MCF 10A (cell line): ENCODE data around the gene CSTF3. TPM values are rescaled to one million over a fixed set of nuclear protein-coding genes. Genes with fewer than 3 reads are reported as not detected.

ENCODE experiments used
- BruUV-seq: library from RNA; stranded (reverse); fragments of 400-500 nt; replicated peaks from 2 replicates; lab custom pipeline; 2021; lab: Mats Ljungman, UMichigan
- CTCF ChIA-PET: fragments of 300-600 bp; sonication (Branson Sonifier 250); formaldehyde crosslinking; extraction: SDS; loops from one replicate; lab custom pipeline; 2021; ENCODE audit warnings: antibody characterized with exemption, inconsistent platforms; lab: Yijun Ruan, JAX
- POLR2A ChIA-PET: fragments of 300-600, 350-650 bp; sonication (Branson Sonifier 250); formaldehyde crosslinking; extraction: SDS; loops from one replicate; lab custom pipeline; 2020; ENCODE audit warnings: antibody characterized with exemption, inconsistent platforms; lab: Yijun Ruan, JAX
- DNase-seq: peaks from one replicate; pipeline ENCODE4 v3.0.0-alpha.2; 2018; ENCODE audit not compliant: unreplicated experiment
- H3K27ac Mint-ChIP-seq: one replicate; pipeline ENCODE4 v1.8.0; 2022; ENCODE audit warnings: mild to moderate bottlenecking, low read depth, mixed read lengths; ENCODE audit not compliant: unreplicated experiment
- H3K27me3 Mint-ChIP-seq: one replicate; pipeline ENCODE4 v1.8.0; 2022; ENCODE audit warnings: mixed read lengths; ENCODE audit not compliant: insufficient read depth, unreplicated experiment
- H3K36me3 Mint-ChIP-seq: one replicate; pipeline ENCODE4 v1.8.0; 2022; ENCODE audit warnings: mild to moderate bottlenecking, moderate library complexity, mixed read lengths; ENCODE audit not compliant: insufficient read depth, unreplicated experiment
- H3K4me1 Mint-ChIP-seq: one replicate; pipeline ENCODE4 v1.8.0; 2022; ENCODE audit warnings: mixed read lengths; ENCODE audit not compliant: insufficient read depth, unreplicated experiment
- H3K4me3 Mint-ChIP-seq: one replicate; pipeline ENCODE4 v1.8.0; 2022; ENCODE audit warnings: mild to moderate bottlenecking, moderate library complexity, mixed read lengths; ENCODE audit not compliant: unreplicated experiment
- H3K9me3 Mint-ChIP-seq: one replicate; pipeline ENCODE4 v1.8.0; 2022; ENCODE audit warnings: mixed read lengths; ENCODE audit not compliant: unreplicated experiment
- intact Hi-C: fragments of 100-400 bp; cut with micrococcal nuclease; formaldehyde crosslinking; loops from 2 replicates; pipeline ENCODE4 v1.14.1; 2022
- total RNA-seq: library from RNA; stranded (reverse); gene quantifications from 2 replicates; pipeline ENCODE4 v1.2.3, GENCODE V29; 2022
- TF ChIP-seq, protein P1 (sequence below): fragments of 200-600 bp; IDR thresholded peaks from one replicate; pipeline ENCODE4 v1.8.0; 2022; ENCODE audit warnings: antibody characterized with exemption, mild to moderate bottlenecking; ENCODE audit not compliant: unreplicated experiment

Gene CSTF3
- total RNA-seq, 1 experiment from 2014 or later, result 48.4 TPM

DNA sequence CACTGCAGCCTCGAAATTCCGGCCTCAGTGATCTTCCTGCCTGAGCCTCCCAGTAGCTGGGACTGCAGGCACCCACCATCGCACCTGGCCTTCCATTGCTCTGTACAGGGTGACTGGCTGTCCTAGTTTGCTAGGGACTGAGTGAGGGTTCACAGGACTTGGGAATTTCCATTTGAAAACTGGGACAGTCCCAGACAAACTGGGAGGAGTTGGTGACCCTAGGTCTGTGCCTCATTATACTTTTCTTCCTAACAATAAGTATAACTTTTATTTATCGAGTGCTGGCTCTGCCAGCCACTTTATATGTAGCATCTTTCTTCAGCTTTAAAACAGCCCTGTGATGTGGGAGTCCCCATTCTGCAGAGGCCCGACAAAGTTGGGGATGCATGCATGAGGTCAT is 96.4 kb downstream of the CSTF3 start:
- Mint-ChIP-seq H3K9me3 (no peaks in the 10 kb centered on the region), H3K4me3 (no peak overlapping the region)

DNA sequence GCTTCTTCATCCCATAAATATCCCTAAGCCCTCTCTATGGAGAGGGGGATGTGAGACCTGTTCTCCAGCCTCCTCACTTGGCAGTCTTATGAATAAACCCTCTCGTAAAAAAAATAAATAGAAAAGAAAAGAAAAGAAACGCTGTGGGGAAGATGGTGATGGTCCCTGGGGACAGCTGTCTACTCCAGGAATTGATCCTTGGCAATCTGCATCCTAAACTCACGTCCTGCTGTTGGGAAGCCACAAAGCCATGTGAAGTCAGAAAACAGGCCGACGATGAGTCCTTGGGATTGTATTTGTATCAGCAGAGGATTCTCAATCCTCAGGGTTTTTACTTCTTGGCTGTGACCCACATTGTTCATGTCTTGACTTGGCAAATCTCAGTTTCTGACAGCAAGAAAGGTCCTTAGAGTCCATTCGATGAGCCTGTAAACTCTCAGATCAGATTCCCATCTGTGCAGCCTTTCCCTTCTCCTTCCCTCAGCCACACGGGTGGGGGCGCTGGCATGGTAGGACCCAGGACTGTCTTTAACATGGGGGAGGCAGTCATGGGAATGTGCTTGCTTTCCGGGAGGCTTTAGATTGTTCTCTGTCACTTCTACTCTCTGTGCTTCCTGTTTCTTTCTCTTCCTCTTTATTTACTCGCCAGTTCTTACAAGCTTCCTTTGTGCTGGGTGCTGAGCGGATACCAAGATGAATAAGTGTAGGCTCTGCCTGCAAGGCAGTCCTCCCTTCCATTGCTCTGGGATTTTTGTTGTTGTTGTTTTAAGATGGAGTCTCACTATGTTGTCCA is 97.1 kb downstream of the CSTF3 start:
- BruUV-seq, result no TSS peak
- Mint-ChIP-seq H3K27me3 (no peaks in the 10 kb centered on the region), H3K4me1 (peaks cover 44% of the 10 kb centered on the region), H3K4me3 (no peak overlapping the region), H3K9me3 (no peaks in the 10 kb centered on the region), H3K36me3 (peaks cover 81% of the 10 kb centered on the region), H3K27ac (peak overlapping the region; percentile 97)
- TF ChIP-seq, protein P1, sequence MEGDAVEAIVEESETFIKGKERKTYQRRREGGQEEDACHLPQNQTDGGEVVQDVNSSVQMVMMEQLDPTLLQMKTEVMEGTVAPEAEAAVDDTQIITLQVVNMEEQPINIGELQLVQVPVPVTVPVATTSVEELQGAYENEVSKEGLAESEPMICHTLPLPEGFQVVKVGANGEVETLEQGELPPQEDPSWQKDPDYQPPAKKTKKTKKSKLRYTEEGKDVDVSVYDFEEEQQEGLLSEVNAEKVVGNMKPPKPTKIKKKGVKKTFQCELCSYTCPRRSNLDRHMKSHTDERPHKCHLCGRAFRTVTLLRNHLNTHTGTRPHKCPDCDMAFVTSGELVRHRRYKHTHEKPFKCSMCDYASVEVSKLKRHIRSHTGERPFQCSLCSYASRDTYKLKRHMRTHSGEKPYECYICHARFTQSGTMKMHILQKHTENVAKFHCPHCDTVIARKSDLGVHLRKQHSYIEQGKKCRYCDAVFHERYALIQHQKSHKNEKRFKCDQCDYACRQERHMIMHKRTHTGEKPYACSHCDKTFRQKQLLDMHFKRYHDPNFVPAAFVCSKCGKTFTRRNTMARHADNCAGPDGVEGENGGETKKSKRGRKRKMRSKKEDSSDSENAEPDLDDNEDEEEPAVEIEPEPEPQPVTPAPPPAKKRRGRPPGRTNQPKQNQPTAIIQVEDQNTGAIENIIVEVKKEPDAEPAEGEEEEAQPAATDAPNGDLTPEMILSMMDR, result no peak
- ChIA-PET CTCF (interaction anchor here (0.5 to 10.4 kb wide), 30 partner anchors 9 to 927 kb away, joined by 3 to 232 read pairs (median 4); partner anchors contain the start of gene TCP11L1), POLR2A (interaction anchor here (0.6 to 5.7 kb wide), 8 partner anchors 19 to 170 kb away, joined by 3 to 99 read pairs (median 4); partner anchors contain the start of gene TCP11L1)
- intact Hi-C loops, result loop anchor here (10.0 kb wide), 1 partner anchor 49 kb away; the partner anchor contains the start of gene DEPDC7
- no peak for DNase-seq

More for the DNA sequence above, 96.4 kb downstream of the CSTF3 start:
- ChIA-PET CTCF (interaction anchor here (0.6 to 10.4 kb wide), 30 partner anchors 8 to 926 kb away, joined by 3 to 232 read pairs (median 4); partner anchors contain the start of gene TCP11L1), POLR2A (interaction anchor here (0.6 to 5.7 kb wide), 8 partner anchors 13 to 171 kb away, joined by 3 to 99 read pairs (median 4); no protein-coding TSS in a partner anchor)
- peaks cover 39% of the 10 kb centered on the region for H3K4me1 Mint-ChIP-seq
- peaks cover 81% of the 10 kb centered on the region for H3K36me3 Mint-ChIP-seq
- no peak for DNase-seq
- peak overlapping the region; percentile 97 for H3K27ac Mint-ChIP-seq
- TF ChIP-seq, protein P1, result no peak
- H3K27me3 Mint-ChIP-seq, result no peaks in the 10 kb centered on the region
- intact Hi-C loops, result loop anchor here (1.0 to 10.0 kb wide), 3 partner anchors 50 to 256 kb away; partner anchors contain the start of gene DEPDC7
- BruUV-seq, result no TSS peak

DNA sequence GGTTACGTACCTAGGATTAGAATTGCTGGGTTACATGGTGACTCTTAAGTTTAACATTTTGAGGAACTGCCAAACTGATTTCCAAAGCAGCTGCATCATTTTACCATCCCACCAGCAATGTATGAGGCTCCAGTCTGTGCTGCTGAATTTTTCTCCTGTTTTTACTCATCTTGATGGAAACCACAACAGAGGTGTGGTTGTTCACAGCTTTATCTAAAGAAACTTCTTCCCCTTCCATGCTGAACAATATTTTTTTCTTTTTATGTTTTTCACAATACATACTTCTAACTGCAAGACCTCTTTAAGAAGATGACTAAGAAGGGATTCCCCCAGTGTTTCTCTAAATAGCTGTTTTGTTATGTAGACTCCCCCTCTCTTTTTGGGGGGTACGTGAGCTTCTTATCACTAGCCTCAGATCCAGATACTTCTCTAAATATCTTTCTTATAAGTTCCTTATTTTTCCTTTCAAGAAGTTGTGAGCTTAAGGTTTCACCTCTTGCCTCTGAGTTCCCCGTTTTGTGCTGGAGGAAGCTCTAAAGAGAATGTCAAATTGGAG is 97.9 kb downstream of the CSTF3 start:
- TF ChIP-seq, protein P1, result no peak
- intact Hi-C loops, result loop anchor here (2.0 to 10.0 kb wide), 2 partner anchors 19 to 49 kb away; partner anchors contain the start of gene DEPDC7
- DNase-seq, result no peak
- Mint-ChIP-seq H3K27ac (peak overlapping the region; percentile 97), H3K9me3 (no peaks in the 10 kb centered on the region), H3K36me3 (peaks cover 83% of the 10 kb centered on the region), H3K27me3 (no peaks in the 10 kb centered on the region), H3K4me1 (peaks cover 50% of the 10 kb centered on the region), H3K4me3 (no peak overlapping the region)
- BruUV-seq, result no TSS peak
- ChIA-PET POLR2A (interaction anchor here (0.6 to 5.7 kb wide), 6 partner anchors 18 to 105 kb away, joined by 3 to 99 read pairs (median 4); partner anchors contain the start of gene TCP11L1), CTCF (interaction anchor here (0.6 to 10.4 kb wide), 14 partner anchors 10 to 254 kb away, joined by 3 to 232 read pairs (median 4); partner anchors contain the start of gene TCP11L1)
